GM19328 (cell line): ENCODE data around the gene TXNRD2.
"Not testable (repeated sequence)": the region's sequence is repeated elsewhere in the genome, so short reads cannot be mapped to it uniquely, and the experiment has no call there.

Experiments used
- ATAC-seq: cut with Tn5 transposase; IDR thresholded peaks from one replicate; pipeline ENCODE4 v1.9.1; 2021; ENCODE audit warnings: mild to moderate bottlenecking, moderate library complexity; ENCODE audit not compliant: unreplicated experiment

The TXNRD2 gene

DNA sequence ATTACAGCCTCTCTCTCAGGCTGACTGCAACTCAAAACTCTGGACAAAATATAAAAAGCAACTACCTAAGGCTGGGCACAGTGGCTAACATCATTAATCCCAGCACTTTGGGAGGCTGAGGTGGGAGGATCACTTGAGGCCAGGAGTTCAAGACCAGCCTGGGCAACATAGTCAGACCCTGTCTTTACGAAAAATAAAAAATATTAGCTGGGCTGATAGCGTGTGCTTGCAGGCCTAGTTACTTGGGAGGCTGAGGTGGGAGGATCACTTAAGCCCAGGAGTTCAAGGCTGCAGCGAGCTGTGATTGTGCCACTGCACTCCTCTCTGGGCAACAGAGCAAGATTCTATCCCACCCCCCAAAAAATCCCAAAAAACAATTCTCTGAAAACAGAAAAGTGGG is 109.6 kb downstream of the TXNRD2 start:
- ATAC-seq: not testable (repeated sequence)

DNA sequence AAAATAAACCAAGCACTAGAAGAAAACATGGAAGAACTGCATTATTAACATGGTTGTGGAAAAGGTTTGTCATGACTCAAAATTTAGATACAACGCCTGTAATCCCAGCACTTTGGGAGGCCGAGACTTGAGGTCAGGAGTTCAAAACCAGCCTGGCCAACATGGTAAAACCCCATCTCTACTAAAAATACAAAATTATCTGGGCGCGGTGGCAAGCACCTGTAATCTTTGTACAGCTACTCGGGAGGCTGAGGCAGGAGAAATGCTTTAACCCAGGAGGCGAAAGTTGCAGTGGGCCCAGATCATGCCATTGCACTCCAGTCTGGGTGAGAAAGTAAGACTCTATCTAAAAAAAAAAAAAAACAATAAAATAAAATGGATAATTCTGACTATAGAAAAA is 110.6 kb downstream of the TXNRD2 start:
- ATAC-seq: no peak

DNA sequence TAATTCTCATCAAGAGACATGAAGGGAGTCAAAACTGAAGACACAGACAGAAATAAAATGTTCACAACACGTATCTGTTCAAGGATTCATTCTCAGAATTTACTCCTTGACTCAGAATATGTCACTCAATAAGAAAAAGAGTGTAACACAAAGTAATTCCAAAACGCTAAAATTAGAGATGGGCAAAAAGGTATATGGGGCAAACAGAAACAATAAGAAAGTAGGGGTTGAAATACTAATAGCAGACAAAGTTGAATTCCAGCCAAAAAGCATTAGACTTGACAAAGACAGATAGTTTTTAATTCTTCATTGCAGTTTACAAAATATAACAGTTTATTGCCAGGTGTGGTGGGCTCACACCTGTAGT is 113.6 kb downstream of the TXNRD2 start:
- no peak for ATAC-seq

DNA sequence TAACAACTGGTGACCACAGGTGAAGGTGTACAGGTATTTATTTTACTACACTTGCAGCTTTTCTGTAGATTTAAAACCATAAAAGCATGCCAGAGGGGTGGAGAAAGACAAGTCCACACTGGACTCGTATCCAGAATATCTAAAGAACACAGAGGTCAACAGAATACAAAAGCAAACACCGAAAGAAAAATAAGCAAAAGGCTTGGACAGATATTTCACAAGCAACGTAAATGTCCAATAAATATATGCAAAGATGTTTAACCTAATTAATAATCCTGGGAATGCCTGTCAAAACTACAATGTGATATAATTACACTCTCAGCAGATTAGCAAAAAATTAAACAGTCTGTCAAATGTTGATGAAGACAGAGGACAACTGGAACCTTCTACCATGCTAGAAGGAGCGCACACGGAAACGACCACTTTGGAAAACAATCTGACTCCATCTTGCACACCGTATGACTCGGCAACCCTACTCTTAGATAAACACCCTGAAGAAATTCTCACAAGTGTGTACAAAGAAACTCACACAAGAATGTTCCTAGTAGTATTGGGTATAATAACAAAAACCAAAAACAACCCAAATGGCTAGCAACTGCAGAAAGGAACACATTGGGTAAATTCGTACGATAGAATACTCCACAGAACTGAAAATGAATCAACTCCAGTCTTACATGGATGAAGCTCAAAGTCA is 114.1 kb downstream of the TXNRD2 start:
- no peak for ATAC-seq

DNA sequence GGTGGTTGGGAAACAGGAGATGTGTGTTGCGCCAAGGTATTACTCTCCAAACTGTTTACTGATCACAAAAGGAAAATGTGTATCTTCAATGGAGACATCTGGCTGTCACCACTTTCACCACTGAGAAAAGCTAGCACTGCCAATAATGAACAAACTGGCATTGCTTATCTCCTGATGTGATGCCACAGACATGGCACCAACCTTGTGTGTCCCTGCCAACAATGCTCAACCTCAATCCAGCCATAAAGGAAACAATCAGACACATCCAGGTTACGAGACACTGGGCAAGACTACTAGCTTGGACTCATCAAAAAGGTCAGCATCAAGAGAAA is 115.0 kb downstream of the TXNRD2 start:
- ATAC-seq: no peak

DNA sequence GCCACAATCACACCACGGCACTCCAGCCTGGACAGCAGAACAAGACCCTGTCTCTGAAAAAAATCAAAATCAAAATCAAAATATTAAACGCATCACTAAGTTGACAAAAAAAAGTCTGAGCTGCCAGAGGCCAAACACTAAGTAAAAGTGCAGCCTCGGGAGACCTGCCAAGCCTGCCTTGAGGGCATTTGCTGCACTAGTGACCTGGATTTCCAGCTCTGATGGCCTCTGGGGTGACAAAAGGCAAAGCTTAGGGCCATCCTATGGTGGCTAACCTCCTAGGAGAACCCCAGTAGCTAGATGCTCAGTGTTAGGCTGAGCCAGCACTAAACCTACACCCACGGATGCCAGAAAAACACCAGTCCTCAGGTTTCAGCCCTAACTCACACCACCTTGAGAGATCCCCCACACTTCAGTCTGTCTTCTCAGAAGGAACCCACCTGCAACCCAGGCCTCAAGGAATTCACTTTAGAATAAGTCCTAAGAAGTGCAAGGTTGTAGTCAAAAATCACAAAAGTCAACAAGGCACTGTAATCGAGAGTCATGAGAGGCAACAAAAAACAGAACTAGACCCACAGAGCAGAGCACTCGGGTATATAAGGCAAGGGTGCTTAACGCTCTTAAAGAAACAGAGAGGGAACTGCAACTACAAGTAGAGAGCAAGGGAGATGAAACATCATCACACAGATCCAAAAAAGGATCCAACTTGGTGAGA is 115.6 kb downstream of the TXNRD2 start:
- no peak for ATAC-seq
